Cortex of kidney (tissue), 1 donor: ENCODE data around the gene FAM184A.

Source experiments
- DNase-seq: peaks from one replicate; lab custom pipeline; 2025; lab: John Stamatoyannopoulos, UW

The FAM184A gene

DNA sequence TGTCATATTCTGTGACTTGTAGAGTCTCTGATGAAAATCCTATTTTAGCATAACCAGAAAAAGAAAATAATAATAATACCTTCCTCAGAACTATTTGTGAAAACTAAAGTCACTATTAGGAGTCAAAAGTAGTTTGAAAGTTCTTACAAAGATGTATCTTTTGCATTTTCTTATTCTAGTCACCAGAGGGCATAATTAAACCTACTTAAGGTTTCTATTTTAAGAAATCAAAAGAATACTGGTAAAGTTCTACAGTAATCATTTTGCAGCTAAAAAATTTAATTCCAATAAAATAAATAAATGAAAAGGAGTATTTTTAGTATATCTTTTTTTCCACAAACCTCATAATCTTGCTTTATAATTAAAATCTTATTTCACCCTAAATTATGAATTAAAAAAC is 115.5 kb downstream of the FAM184A start:
- DNase-seq, result no peak

DNA sequence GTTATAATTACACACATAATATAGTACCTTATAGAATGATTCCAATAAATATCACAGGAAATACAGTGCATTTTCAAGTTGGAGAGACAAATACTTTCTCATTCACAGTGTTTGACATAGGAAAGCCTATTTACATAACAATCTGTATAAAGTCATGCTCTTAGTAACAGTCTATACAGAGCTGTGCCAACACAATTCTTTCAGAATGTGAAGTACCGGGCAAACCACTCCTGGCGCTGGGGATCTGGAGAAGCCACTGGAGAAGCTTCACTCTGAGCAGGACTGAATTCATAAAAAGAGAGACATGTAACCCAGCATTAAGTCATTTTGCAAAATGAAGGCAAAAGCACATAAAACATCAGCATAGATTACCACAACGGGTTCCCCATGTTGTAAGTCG is 118.6 kb downstream of the FAM184A start:
- no peak for DNase-seq

DNA sequence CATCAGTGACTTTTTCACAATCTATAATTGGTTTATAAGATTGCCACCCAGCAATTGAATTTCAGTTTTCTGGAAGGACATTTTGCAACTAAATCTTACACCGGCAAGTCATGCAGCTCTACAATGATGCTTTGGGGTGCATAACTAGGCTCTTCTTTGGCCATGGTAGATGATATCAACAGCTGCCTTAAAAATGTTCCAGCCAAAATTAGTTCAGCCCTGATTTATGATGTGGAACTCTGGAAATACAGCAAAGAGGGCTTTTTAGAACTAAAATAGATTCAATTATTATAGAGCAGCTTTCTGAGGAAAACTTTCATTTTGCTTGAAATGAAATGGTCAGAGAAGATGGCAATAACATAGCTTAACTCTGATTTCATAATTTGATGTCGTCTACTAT is 125.1 kb downstream of the FAM184A start:
- DNase-seq, result no peak

DNA sequence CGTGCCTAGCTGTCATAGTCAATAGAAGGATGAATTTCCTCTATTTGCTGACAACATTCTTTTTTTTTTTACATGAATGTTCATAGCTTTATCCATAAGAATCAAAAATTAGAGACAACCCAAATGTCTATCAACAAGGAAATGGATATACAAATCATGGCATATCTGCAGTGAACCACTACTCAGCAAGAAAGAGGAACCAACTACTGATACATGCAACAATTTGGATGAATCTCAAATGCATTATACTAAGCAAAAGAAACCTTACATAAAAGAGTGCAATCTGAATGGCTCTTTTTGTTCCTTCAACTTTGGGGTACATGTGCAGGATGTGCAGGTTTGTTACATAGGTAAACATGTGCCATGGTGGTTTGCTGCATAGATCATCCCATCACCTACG is 125.8 kb downstream of the FAM184A start:
- no peak for DNase-seq

DNA sequence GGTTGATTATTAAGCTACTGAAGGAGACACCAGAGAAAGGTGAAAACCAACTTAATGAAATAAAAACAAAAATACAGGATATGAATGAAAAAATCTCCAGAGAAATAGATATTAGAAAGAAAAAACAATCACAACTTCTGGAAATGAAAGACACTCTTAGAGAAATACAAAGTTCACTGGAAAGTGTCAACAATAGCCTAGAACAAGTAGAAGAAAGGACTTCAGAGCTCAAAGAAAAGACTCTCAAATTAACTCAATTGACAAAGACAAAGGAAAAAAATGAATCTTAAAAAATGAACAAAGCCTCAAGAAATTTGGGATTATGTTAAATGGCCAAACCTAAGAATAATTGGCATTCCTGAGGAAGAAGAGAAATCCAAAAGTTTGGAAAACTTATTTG is 133.2 kb downstream of the FAM184A start:
- DNase-seq, result no peak

DNA sequence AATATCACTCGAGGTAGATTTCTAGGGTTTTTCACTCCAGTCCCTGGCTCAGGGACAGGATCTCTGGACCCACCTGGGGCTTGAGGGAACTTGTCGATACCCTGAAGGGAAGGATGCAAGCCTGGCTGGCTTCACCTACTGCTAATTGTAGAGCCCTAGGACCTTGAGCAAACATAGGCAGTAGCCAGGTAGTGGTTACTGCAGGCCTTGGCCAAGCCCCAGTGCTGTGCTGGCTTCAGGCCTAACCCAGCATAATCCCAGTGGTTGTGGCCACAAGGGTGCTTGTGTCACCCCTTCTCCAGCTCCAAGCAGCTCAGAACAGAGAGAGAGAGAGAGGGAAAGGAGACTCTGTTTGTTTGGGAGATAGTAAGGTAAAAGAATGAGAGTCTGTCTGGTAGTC is 137.7 kb downstream of the FAM184A start:
- DNase-seq, result no peak

DNA sequence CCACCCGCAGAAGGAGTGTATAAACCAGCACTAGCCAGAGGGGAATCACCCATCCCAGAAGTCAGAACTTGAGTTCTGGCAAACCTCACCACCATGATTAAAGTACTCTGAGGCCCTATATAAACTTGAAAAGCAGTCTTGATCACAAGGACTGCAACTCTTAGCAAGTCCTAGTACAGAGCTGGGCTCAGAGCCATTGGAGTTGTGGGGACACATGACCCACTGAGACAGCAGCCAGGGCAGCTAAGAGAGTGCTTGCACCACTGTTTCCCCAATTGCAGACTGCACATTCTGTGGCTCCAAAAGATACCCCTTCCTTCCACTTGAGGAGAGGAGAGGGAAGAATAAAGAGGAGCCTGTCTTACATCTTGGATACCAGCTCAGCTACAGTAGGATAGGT is 138.8 kb downstream of the FAM184A start:
- DNase-seq, result no peak

DNA sequence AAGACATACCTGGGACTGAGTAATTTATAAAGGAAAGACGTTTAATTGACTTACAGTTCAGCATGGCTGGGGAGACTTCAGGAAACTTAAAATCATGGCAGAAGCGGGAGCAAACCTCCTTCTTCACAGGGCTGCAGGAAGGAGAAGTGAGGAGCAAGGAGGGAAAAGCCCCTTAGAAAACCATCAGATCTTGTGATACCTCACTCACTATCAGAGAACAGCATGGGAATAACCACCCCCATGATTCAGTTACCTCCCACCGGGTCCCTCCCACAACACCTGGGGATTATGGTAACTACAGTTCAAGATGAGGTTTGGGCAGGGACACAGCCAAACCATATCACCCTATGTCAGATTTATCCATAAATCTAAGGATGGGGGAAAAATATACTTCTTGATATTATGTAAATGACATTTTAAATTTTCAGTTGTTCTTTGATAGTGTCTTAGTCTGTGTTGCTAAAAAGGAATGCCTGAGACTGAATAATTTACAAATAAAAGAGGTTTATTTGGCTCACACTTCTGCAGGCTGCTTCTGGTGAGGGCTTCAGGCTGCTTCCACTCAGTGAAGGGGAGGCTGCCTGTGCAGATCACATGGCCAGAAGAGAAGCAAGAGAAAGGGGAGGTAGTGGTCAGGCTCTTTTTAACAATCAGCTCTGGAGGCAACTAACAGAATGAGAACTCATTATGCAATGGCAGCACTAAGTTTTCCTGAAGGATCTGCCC is 142.3 kb downstream of the FAM184A start:
- no peak for DNase-seq

DNA sequence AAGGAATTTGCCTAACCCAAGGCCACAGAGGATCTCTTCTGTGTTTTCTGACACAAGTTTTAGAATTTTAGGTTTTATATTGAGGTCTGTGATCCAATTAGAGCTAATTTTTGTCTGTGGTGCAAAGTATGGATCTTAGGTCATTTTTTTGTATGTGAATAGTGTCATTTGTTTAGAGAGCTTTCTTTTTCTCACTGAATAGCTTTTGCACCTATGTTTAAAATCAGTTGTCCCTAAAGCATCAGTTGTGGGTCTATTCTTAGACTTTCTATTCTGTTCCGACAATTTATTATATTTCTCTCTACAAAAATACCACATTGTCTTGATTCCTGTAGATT is 143.2 kb downstream of the FAM184A start:
- DNase-seq, result no peak

DNA sequence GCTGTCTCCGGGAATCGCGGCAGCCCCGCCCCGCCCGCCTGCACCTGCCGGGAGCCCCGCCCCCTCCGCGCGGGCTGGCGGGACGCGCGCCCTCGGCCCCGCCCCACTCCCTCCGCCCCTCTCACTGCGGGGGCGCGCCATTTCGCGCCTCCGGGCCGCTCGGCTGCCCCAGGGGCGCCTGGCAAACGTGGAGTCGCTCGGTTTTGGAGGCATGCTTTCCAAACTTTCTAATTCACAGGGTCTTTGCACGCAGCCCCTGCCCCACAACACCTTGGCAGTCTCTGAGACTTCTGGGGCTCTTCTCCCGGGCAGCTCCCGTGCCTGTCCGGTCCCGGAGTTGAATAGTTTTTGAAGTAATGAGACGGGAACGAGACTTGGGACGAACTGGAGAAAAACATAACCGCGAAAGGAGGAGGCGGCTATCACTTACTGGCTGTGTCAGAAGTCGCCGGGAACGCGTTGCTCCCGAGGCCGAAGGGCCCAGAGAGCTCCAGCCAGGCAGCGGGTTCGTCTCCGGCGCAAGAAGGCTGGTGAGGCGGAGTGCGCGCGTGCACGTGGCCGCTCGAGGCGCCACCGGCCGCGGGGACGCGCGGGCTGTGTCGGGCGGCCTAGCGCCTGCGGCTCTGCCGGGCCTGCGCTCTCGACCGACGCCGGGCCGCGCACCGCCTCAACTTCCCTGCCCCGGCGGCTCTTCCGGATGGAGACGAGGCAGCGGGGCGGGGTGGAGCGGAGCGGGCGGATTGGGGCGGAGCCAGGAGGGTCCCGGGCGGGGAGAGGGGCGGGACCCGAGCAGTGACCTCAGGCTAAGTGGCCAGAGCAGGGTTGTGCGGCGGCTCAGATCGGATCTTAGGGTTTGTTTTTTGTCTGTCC is 143.8 kb downstream of the FAM184A start, which contains the start of gene MCM9:
Gene MCM9, minus strand, starts transcription at position 699 of the 870 bp plus-strand sequence. CDS start 3,436 bp downstream, outside the sequence.
- peak; percentile 12 for DNase-seq

DNA sequence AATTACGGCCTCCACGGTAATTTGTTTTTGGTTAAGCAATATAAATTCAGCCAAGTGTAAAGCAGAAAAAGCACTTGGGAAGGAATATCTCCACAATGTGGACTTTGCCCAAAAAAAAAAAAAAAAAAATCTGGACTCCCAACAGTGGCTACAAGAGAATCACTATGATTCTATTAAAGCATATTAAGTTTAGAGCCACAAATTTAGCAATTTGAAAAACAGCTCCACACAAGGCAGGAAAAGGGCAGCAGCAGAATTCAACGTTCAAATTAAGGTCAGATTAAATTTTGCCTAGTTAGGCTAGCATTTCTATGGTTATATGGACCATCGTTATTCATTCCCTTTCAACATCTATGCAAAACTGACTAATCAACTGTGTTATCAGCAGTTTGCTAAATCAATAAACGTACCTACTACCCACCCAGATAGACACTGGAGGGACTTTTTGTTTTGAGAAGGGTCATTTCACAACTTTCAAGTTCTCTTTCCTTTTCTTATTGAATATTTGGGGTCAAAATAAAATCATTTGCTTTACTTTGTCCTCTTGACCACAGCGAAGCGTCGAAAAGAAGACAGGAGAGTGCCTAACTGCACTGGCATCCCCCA is 144.5 kb downstream of the FAM184A start:
- DNase-seq, result no peak

DNA sequence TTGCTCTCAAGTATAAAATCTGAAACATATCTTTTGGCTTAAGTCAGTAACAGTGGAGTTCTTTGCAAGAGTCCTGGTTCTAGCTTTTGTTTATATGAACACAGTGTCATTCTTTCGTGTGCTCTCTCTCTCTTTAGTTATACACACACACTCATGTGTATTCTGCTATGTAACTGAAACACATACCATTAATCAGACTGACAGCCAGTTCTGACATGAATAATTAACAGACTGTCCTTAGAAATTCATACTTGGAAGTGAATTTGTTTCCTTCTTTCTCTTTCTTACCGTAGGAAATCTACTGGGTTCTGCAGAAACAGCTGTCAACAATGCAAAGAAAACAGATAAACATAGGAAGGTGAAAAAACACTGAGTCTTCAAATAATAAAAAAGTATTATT is 146.0 kb downstream of the FAM184A start:
- DNase-seq, result no peak

DNA sequence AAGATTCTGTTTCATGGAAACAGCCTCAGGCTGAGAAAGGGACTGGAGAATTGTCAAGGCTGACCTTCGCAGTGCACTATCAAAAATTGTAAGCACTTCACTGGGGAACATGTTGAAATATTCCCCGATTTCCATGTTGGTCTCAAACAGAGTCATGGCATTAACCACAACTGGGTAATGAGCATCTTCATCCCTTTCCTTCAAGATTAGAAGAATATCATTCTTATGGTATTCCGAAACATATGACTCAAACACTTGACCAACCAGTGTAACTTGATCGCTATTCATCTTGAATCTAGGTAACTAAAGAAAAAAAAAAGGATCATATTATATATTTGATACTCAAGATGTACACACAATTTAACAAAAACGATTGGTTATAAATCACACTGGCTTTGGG is 147.0 kb downstream of the FAM184A start:
- DNase-seq, result no peak

DNA sequence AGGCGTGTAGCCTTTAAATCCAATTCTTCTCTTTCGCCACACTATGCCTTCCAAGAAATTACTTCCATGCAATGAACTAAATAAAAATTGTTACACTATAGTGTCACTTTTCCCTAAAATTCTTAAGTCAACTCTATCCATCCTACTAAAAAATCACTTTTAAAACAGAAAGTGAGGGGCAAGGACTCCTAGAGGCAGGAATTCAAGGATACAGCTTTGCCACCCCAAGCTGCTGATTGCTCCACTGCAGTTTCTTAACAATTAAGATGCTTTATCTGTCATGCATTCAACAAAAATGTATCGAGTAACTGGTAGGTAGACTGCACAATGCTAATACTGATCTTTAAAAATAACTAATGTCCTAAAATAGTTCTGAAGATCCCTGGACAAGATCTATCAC is 147.8 kb downstream of the FAM184A start:
- DNase-seq, result no peak

DNA sequence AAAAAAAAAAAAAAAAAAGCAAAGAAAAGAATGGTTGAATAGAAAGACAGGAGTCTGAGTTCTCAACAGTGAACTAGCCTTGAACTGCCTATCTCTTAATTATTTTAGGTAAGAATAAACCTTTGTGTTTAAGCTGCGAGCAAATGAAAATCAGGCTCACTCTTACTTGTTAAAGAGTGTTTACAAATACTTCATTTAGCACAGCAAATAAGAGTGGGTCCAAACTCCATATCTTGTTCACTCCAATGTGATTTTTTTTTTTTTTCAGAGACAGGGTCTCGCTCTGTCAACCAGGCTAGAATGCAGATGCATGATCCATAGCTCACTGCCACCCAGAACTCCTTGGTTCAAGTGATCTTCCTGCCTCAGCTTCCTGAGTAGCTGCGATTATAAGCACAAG is 155.4 kb downstream of the FAM184A start:
- DNase-seq, result no peak

DNA sequence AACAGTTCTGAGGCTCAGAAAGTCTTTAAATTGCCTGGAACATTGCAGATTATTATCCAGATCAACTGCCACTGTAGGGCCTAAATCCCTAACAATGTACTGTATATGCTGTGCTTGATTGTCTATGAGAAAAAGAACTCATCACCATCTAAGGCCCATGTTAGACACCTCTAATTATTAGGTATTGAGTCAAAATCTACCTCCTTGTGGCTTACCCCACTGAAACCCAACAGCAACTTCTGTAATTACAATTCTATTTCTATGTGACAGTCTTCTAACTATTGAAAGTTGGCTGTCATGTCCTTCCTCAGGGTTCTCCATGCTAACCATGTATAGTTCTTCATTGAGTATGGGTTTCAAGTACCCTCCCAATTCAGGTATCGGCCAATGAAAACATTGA is 157.4 kb downstream of the FAM184A start:
- no peak for DNase-seq

DNA sequence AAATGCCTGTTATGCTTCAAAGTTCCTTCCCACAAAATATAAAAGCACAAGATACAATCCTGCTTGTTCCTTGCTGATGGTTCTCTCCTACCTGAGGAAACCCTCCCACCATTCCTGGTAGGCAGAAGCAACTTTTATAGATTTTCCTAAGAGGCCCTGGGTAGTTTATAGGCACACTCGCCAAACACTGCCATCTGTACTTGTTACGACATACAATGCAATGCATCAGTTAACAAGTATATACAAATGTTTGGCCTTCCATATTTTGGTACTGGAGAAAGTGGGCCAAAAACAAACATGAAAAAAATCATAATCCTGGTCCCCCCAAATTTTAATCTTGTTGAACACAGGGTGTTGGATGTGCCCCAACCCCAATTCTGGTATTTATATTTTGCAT is 160.1 kb downstream of the FAM184A start:
- no peak for DNase-seq

DNA sequence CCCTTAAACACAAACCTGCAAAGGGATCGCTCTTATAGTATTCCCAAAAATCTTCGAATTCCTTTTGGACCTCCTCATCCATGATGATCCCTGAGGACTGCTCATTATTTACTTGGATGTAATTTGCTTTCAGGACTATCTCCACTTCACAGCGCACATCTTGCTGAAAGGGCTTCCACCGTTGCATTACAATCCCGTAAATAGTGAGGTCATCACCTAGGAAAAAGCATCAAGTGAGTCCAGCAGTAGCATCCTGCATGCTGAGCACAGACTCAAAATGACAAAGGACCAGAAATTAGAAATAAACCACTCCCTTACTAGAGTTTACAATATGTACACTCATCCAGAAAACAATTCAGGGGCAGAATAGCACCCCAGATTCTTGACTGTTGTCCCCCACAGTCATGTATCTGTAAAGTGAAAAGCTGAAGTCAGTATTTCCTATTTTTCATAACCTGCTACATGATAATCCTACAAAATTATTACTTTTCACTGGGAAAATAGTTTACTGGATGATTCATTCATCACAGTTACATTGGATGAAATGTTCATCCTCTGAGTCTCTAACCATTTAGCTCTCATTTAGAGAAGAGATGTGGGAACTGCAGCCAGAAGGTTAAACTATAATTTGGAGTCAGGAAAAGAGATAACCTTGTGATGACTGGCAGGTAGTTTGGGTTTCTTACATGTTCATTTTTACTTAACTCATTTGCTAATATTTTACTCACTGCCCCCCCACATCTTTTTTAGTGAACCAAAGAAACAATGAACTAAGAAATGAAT is 160.7 kb downstream of the FAM184A start:
- no peak for DNase-seq

DNA sequence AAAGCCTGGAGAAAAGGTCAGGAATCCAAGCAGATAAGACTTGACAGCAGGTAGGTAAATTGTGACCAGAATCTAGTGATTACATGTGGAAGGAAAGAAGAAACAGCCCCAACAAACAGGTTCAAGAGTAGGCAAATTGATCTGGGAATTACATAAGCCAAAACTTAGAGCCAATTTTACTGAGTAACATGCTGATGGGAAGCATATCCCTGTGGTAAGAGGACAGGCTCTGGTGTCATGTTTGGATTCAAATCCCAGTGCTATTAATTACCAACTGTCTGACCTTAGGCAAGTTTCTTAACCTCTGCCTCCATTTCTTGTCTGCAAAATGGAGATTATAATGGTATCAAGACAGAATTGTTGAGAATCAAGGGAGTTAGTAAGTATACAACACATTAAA is 163.9 kb downstream of the FAM184A start:
- DNase-seq, result no peak

DNA sequence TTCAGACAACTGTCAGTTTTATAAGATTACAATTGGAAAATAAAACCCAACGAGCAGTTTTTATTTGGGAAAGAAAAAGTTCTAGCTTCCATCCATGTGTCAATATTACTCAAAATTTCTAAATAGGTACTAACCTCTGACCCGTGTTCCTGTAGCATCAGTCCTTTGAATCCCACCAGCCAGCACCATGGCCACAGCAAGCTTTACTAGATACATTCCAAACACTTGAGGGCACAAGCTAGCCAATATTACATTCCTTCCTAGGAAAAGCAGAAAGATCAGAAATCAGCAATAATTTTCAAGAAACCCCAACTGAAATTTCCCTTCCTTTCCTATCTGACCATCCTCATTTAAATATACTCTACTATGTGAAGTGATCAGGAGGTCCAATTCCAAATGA is 165.3 kb downstream of the FAM184A start:
- no peak for DNase-seq

DNA sequence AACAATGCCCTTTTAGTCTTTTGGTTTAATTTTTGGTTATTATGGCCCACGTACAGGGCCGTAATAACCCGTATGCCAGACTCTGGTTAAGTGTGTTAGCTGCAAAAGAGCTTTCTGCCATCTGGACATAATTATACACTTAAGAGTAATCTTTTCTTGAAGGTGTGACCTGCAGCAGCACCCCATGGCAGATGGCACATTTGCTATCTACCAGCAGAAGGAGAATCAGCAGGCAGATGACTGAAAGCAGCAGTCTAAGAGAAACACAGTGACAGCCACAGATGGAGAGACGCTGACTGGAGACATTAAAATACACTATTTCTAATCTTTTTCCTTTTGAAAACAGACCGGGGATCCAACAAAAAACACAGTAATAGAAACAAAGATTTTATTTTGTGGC is 165.8 kb downstream of the FAM184A start:
- DNase-seq, result no peak
